HepG2 (cell line): ENCODE data around the gene COQ7. TPM values are rescaled to one million over a fixed set of nuclear protein-coding genes. Genes with fewer than 3 reads are reported as not detected.

Experiments
- AGO1 ChIP-seq: fragments of 200-400 bp; formaldehyde crosslinking; IDR thresholded peaks from 2 replicates; pipeline ENCODE4 v1.6.1; 2017; ENCODE audit warnings: mild to moderate bottlenecking, low read depth, low read length, moderate library complexity; ENCODE audit not compliant: poor library complexity, severe bottlenecking
- BCLAF1 ChIP-seq: fragments of 450-650 bp; IDR thresholded peaks from 2 replicates; pipeline ENCODE4 v1.6.1; 2017; ENCODE audit warnings: mild to moderate bottlenecking
- IRX3 ChIP-seq: sonication (generic); formaldehyde crosslinking; IDR thresholded peaks from 2 replicates; pipeline ENCODE4 v1.8.1; 2023; ENCODE audit warnings: mild to moderate bottlenecking, low read depth, missing genetic modification reagents, borderline replicate concordance
- MTA3 ChIP-seq: sonication (generic); formaldehyde crosslinking; IDR thresholded peaks from 2 replicates; pipeline ENCODE4 v1.4.0; 2020; ENCODE audit warnings: missing genetic modification reagents
- SMYD3 ChIP-seq: sonication (generic); formaldehyde crosslinking; IDR thresholded peaks from 2 replicates; pipeline ENCODE4 v1.8.1; 2023; ENCODE audit warnings: mild to moderate bottlenecking, missing genetic modification reagents
- UBTF ChIP-seq: sonication (generic); formaldehyde crosslinking; IDR thresholded peaks from 2 replicates; pipeline ENCODE4 v1.4.0; 2020; ENCODE audit warnings: mild to moderate bottlenecking, missing genetic modification reagents
- XRCC5 ChIP-seq: fragments of 200-400 bp; formaldehyde crosslinking; optimal IDR thresholded peaks from 2 replicates; pipeline ENCODE3; 2017; ENCODE audit warnings: mild to moderate bottlenecking, low read length
- ZKSCAN5 ChIP-seq: sonication (generic); formaldehyde crosslinking; IDR thresholded peaks from 2 replicates; pipeline ENCODE4 v1.5.1; 2020; ENCODE audit warnings: mild to moderate bottlenecking, missing genetic modification reagents
- ZNF180 ChIP-seq: sonication (generic); formaldehyde crosslinking; IDR thresholded peaks from 2 replicates; pipeline ENCODE4 v1.4.0; 2020; ENCODE audit warnings: low read depth, missing genetic modification reagents, borderline replicate concordance
- ZNF318 ChIP-seq: sonication (generic); formaldehyde crosslinking; IDR thresholded peaks from 2 replicates; pipeline ENCODE4 v1.4.0; 2020; ENCODE audit warnings: mild to moderate bottlenecking, missing genetic modification reagents
- ZNF768 ChIP-seq: sonication (generic); formaldehyde crosslinking; IDR thresholded peaks from 2 replicates; pipeline ENCODE4 v1.4.0; 2020; ENCODE audit warnings: missing genetic modification reagents
- ZSCAN21 ChIP-seq: sonication (generic); formaldehyde crosslinking; IDR thresholded peaks from 2 replicates; pipeline ENCODE4 v1.8.0; 2022; ENCODE audit warnings: mild to moderate bottlenecking, missing genetic modification reagents, moderate library complexity, borderline replicate concordance
- polyA plus RNA-seq, 8 experiments: library from polyadenylated mRNA; depleted of rRNA in 3 of 8; stranded (reverse) in 7 of 8; unstranded in 1 of 8; fragments of >200 nt; fragmentation: Illumina TruSeq in 4 of 8; extraction: Trizol in 4 of 8; gene quantifications; 2 replicates each; pipeline versions ENCODE4 v1.2.1 to v1.2.3, GENCODE V29; 2011 to 2016; ENCODE audit warnings: low read depth in 4 of 8, missing spikeins in 1 of 8, mixed read lengths in 1 of 8; ENCODE audit not compliant: insufficient read depth in 1 of 8
- total RNA-seq, 5 experiments: library from RNA; depleted of rRNA; stranded (reverse); fragments of >200 nt; fragmentation: Illumina TruSeq; extraction: Trizol; gene quantifications; 2 replicates each; pipeline ENCODE4 v1.2.3, GENCODE V29; 2016; ENCODE audit warnings: low read depth in 1 of 5
- TF ChIP-seq, protein P1 (sequence below): sonication (generic); formaldehyde crosslinking; IDR thresholded peaks from 2 replicates; pipeline ENCODE4 v1.4.0; 2020; ENCODE audit warnings: low read depth, mild to moderate bottlenecking, missing genetic modification reagents

The COQ7 gene
- total and polyA plus RNA-seq, 2 of the 13 experiments (the other 11 are each of a cell fraction or from before 2014, with no cell fraction given): 20.1 to 45.7 TPM

DNA sequence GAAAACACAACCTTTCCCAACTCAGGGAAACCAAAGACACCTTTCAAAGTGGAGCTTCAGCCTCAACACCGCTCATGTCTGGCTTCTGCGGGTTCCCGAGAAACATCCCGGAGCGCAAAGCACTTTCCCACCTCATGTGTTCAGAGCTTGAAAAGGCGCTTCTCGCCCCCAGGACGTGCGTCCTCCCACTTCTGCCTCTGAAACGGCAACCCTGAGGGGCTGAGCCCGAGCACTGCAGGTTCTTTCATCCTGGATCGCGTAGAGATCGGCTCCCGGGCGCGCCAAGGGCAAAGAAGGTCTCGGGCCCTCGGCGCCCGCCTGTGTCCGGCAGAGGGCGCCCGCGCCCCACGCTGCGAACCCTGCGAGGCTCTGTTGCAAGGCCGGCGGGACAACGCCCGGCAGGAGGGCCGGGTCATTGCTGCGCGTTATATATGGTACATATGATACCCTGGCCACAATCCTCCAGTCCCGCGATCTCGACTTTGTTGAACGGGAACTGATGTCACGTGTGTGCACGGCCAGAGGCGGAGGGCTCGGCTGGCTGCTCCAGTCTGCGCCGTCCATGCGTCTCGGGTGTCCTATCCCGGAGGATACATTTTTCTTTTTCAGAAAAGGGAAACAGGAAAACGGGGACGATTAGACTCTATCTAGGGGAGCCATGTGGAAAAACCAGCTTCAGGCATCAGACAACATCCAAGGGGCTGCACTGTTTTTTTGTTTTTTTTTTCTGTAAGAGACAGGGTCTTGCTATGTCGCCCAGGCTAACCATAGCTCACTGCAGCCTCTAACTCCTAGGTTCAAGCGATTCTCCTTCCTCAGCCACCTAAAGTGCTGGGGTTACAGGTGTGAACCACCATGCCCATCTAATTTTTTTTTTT, 19.1 kb downstream of the COQ7 start (continued):
- TF ChIP-seq, protein P1, sequence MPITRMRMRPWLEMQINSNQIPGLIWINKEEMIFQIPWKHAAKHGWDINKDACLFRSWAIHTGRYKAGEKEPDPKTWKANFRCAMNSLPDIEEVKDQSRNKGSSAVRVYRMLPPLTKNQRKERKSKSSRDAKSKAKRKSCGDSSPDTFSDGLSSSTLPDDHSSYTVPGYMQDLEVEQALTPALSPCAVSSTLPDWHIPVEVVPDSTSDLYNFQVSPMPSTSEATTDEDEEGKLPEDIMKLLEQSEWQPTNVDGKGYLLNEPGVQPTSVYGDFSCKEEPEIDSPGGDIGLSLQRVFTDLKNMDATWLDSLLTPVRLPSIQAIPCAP (CRISPR knock-in tag): no peak; the same call in 1 of the 2 replicates
- TF ChIP-seq ZNF318 (CRISPR knock-in tag): peak; percentile 81; the same call in 1 of the 2 replicates
- TF ChIP-seq IRX3 (CRISPR knock-in tag): 0 out of 2 replicates have a peak, but pooled peaks have one; percentile 31
- TF ChIP-seq BCLAF1: no peak
- peak; percentile 84 for TF ChIP-seq ZNF768 (CRISPR knock-in tag)
- TF ChIP-seq SMYD3 (CRISPR knock-in tag): no peak
- peak; percentile 81 for TF ChIP-seq UBTF (CRISPR knock-in tag)
- peak; percentile 88 for TF ChIP-seq ZNF180 (CRISPR knock-in tag)
- TF ChIP-seq ZKSCAN5: no peak
- TF ChIP-seq AGO1: peak; percentile 92
- peak; percentile 99 for TF ChIP-seq XRCC5
- no peak for TF ChIP-seq MTA3
- TF ChIP-seq ZSCAN21: peak; percentile 33; the same call in 1 of the 2 replicates
